ENCODE data around the gene CYSRT1.

Gene CYSRT1

DNA sequence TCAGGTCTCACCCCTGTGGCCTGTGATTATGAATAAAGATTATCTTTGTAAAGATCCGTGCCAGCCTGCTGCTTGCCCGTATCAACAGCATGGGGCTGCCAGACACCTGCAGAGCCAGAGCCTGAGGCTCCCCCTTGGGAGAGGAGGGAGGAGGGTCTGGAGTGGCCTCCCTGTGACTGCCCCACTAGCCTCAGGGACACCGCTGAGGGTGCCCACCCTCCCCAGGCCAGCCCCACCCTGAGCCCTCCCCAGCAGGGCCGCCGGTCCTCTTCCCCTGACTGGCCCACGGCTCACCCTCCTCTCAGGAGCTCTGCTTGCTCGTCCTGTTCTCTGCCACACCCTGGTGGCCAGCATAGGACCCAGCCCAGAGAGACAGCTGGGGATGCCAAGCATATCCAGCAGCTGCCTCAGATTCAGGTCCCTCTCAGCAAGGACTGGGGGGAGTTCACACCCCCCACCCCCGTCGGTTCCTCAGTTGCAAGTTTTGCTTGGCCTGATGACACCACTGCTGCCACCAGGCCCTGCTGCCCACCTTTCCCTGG, 34.6 kb upstream of the CYSRT1 start:
- no peak for DNase-seq (ENCODE audit: low spot score)

DNA sequence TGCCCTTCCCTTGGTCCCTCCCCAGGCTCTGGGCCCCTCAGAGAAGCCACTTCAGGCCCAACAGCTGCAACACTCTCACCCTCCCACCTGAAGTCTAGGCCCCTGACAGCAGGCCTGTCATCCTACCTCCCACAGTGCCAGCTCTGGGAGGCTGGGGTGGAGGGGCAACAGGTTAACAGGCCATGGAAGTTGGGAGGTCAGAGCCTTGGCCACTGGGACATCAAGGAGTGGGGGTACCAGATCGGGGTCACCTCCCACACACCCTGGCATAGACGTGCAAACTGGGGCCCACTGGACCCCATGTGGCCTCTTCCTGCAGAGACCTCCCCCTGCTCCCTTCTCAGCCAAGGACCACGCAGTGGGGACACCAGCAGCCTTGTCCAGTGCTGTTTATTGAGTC, 33.7 kb upstream of the CYSRT1 start:
- DNase-seq (ENCODE audit: low spot score): no peak

- DNase-seq (ENCODE audit: low spot score): peak; percentile 93
Observed at GRCh38 chr9:137191691-137192447, 33.1 kb upstream of the CYSRT1 start.

GRCh38 chr9:137192448-137192780, 32.6 kb upstream of the CYSRT1 start:
- DNase-seq (ENCODE audit: low spot score): no peak

GRCh38 chr9:137192859-137193258, 32.1 kb upstream of the CYSRT1 start:
- DNase-seq (ENCODE audit: low spot score): no peak

- DNase-seq (ENCODE audit: low spot score): no peak
Observed at GRCh38 chr9:137193771-137194170, 31.2 kb upstream of the CYSRT1 start.

DNA sequence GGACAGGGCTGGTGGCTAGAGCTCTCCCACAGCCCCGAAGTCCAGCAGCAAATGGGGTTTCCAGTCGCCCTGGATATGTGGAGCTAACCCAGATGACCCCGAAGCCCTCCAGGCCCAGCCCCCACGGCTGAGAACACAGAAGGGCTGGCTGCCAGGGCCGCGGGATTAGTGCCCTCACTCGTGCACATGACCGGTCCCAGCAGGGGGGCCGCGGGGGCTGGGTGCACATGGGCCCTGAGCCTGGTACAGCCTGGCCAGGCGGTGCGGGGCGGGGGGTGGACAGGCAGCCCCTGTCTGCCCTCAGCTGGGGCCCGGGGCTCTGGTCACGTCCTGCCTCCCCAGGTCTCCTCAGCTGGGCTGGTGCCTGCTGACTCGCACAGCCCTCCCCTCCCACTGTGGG, 30.6 kb upstream of the CYSRT1 start:
- peak; percentile 94 for DNase-seq (ENCODE audit: low spot score)

GRCh38 chr9:137194909-137195308, 30.1 kb upstream of the CYSRT1 start:
- DNase-seq (ENCODE audit: low spot score): no peak

DNA sequence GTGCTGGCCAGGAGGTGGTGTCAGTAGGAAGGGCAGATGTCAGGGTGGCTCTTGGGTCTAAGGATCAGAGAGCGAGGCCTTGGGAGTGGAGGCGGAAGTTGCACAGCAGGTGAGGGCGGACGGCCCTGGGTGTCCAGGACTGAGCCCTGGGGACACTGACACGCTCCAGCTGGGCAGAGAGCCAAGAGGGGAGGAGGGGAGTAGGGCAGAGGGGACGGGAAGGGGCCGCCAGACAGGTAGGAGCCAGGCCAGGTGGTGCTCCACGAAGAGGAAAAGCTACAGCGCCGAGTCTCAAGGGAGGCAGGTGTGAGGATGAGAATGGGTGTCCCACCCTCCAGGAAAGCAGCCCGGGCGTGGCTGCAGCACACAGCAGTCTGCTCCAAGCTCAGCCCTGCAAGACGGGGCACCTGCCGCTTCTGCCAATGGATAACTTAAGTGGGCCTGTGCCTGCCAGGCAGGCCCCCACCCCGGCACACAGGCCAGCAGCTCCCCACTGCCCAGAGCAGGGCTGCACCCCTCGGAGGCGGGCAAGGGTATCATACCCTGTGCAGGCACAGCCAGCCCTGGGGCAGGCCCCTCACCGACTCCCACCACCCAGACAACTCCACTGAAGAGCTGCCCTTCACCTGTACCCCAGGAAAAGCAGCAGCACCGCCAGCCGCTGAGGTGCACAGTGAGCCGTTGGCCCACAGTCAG, 29.3 kb upstream of the CYSRT1 start:
- no peak for DNase-seq (ENCODE audit: low spot score)

DNA sequence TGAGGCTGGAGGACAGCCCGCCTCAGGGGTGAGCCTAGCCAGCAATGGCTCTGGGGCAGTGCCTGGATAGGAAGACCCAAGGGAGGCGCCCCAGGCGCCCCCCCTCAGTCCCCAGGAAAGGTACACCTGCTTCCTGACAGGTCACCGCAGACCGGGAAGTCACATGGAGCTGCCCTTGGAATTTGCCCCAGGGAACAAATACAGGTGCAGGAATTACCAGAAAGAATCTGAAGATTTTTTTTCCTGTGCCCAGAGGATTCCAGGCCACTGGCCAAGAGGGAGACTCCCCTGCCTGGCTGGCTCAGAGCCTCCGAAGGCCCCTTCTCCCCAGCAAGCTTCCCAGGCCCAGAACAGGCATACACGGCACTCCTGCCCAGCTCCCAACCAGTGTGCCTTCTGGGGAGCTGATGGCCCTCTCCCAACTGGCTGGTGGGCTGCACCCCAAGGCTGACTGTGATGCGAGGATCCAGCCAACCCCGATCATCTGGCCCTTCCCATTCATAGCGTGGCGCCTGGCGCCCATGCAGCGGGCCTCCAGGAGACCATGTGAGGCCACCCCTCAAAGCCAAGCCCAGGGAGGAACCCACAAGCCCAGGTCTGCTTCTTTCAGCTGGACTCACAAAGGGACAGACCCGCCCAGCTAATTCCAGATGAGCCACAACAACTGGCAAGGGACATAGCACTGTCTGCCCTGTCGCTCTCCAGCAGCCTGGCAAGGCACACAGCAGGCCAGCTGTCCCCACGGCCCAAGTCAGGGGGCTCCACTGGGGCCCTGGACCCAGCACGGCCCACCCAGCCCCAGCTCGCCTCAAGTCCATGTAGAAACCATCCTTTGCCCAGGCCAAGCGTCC, 26.7 kb upstream of the CYSRT1 start:
- no peak for DNase-seq (ENCODE audit: low spot score)

DNA sequence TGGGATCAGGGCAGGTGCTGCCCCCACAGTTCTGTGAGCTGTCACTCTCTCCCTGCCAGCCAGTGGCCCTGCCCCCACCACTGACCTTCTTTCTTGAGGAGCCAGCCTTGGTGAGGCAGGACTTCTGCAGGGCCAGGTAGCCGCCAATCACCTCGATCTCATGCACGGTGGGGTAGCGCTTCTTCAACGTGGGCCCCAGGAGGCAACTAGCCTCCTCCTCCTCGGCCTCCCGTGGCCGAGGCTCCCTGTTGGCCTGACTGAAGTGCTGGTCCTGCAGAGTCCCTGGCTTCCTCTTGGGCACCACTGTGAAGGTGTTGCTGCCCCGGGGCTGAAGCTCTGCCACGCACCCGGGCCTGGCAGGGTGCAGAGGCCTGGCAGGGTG, 26.1 kb upstream of the CYSRT1 start:
- peak; percentile 7 for DNase-seq (ENCODE audit: low spot score)

- DNase-seq (ENCODE audit: low spot score): no peak
Observed at GRCh38 chr9:137199411-137200121, 25.4 kb upstream of the CYSRT1 start.

- DNase-seq (ENCODE audit: low spot score): peak; percentile 99
Observed at GRCh38 chr9:137200311-137201204, 24.4 kb upstream of the CYSRT1 start, which contains the start of gene TPRN. Gene TPRN (minus strand): TSS chr9:137200741. CDS start chr9:137200711, 30 bp downstream.

DNA sequence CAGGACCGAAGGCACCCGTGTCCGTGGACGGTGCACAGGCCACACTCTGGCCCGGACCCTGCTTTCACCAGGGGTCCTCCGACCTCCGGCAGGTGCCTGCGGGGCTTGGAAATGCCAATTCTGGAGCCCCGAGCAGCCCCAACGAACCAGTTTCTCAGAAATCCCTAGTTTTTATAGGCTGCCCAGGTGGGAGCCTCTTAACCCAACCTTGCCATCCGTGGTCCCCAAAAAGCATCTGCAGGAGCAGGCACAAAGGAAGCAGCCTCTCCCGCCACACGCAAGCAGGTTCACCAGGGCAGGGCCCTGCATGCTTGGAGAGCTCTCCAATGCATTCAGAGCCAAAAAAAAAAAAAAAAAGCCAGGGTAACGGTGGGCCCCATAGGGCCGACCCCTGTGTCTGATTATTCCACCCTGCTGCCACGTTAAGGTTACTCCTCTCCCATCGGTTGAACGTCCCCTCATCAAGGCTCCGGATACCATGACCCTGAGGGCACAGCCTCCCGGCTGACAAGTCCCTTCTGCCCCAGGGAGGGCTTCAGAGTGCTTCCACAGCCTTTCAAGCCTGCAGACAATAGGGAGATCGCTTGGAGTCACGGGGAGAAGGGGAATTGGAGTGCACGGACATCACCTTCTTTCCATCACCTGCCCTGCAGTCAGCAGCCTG, 23.6 kb upstream of the CYSRT1 start:
- no peak for DNase-seq (ENCODE audit: low spot score)

GRCh38 chr9:137202966-137203365, 22.0 kb upstream of the CYSRT1 start:
- DNase-seq (ENCODE audit: low spot score): no peak

DNA sequence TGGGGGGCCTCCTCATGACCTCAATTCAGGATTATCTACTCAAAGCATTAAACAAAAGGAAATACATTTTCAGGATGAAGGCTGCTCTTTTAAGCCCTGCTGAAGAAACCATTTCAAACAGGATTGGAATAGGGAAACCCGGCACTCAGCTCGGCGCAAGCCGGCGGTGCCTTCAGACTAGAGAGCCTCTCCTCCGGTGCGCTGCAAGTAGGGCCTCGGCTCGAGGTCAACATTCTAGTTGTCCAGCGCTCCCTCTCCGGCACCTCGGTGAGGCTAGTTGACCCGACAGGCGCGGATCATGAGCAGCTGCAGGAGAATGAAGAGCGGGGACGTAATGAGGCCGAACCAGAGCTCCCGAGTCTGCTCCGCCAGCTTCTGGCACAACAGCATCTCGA, 20.2 kb upstream of the CYSRT1 start:
- DNase-seq (ENCODE audit: low spot score): no peak

GRCh38 chr9:137205126-137206069, 19.6 kb upstream of the CYSRT1 start, which contains the start of the genes NDOR1 and TMEM203:
Gene NDOR1 (plus strand): TSS chr9:137205700. CDS start chr9:137205778, 78 bp downstream.
Gene TMEM203 (minus strand): TSS chr9:137205648. CDS start chr9:137205414, 234 bp downstream.
- DNase-seq (ENCODE audit: low spot score): peak; percentile 82

DNA sequence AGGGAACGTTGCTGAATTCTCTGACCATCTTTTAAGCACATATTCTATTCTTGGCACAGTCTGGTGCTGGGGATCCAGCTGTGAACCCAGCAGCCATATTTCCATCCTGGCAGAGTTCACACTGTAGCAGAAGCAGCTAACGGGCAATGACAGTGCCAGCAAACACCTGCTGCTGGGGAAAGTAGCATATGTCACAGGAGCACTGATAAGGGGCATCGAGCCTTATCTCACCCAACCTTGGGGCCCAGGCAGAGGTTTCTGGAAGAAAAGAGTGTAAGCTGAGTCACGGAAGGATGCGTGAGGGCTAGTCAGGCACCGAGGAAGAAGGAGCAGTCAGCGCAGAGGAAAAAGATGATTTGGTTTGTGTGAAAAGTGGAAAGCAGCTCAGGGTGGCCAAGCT, 18.4 kb upstream of the CYSRT1 start:
- DNase-seq (ENCODE audit: low spot score): no peak

DNA sequence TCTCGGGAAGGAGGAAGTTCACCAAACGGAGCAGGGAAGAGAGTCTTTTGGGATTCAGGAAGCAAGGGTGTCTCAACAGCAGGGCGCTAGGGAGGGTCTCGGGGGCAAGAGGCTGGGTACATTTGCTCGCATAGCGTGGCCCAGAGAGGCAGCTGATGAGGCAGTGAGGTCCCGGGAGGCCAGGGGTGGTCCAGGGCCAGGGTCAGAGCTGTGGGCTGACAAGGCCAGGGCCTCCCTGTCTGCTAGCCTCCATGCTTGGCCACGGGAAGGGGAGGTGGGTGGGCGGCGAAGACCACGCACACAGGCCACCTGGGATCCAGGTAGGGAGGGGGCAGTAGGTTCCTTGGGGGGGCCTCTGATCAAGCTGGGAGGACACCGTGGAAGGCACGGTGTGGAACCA, 13.4 kb upstream of the CYSRT1 start:
- DNase-seq (ENCODE audit: low spot score): no peak
